IPS-11a (cell line): Measurements from ENCODE around the gene CPAMD8.
"Not testable (repeated sequence)": the region's sequence is repeated elsewhere in the genome, so short reads cannot be mapped to it uniquely, and the experiment has no call there.

Experiments
- H3K4me3 ChIP-seq: one replicate; pipeline ENCODE4 v1.5.1; 2013; ENCODE audit warnings: low read depth, low read length, control low read depth

Gene CPAMD8

DNA sequence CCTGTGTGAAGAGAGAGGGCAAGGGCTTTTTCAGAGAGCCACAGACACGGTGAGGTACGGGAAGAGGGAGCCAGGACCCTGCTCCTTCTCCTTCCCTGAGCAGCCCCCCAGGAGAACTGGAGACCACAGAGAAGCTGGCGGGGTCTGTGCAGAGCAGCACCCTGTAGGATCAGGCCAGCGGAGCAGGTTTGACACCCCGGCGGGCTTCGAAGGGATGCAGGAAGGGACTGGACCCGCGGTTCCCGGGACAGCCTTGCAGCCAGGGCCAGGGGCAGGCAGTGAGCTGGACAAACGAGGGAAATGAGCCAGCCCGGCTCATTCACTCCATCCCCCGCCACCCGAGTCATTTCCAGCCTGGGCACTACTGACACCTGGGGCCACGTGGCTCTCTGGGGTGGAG, 22.2 kb downstream of the CPAMD8 start:
- H3K4me3 ChIP-seq: no peak overlapping the region

- H3K4me3 ChIP-seq: no peak overlapping the region
These were observed 24.2 kb downstream of the CPAMD8 start for GRCh38 chr19:17002455-17002854.

GRCh38 chr19:17001603-17002183, 24.9 kb downstream of the CPAMD8 start:
- no peak overlapping the region for H3K4me3 ChIP-seq

DNA sequence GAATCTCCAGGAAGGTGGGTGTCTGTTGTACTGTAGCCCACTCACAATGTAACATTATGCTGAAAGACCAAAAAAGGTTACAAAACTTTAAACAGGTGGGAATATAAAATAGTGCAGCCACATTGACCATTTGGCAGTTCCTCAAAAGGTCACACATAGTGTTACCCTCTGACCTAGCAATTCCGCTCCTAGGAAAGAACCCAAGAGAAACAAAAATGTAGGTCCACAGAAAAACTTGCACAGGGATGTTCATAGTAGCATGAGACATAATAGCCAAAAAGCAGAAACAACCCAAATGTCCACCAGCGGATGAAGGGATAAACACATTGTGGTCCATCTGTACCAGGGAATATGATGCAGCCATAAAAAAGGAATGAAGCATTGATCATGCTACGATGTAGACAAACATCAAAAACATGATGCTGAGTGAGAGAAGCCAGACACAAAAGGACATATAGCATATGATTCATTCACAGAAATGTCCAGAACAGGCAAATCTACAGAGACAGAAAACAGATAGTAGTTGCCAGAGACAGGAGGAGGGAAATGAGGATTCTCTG, 27.9 kb downstream of the CPAMD8 start:
- H3K4me3 ChIP-seq: no peak overlapping the region

GRCh38 chr19:16996838-16997490, 29.6 kb downstream of the CPAMD8 start:
- H3K4me3 ChIP-seq: not testable (repeated sequence)

DNA sequence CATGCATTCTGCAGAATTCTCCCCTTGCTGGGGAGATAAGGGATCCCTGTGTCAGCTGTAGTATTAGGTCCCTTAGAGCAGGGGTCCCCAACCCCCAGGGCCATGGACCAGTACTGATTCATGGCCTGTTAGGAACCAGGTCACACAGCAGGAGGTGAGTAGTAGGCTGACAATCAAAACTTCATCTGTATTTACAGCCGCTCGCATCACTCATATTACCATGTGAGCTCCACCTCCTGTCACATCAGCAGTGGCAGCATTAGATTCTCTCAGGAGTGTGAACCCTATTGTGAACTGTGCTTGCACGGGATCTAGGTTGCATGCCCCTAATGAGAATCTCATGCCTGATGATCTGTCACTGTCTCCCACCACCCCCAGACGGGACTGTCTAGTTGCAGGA, 37.9 kb downstream of the CPAMD8 start:
- H3K4me3 ChIP-seq: no peak overlapping the region

GRCh38 chr19:16985403-16985802, 41.2 kb downstream of the CPAMD8 start:
- no peak overlapping the region for H3K4me3 ChIP-seq

GRCh38 chr19:16982586-16982985, 44.0 kb downstream of the CPAMD8 start:
- not testable (repeated sequence) for H3K4me3 ChIP-seq

DNA sequence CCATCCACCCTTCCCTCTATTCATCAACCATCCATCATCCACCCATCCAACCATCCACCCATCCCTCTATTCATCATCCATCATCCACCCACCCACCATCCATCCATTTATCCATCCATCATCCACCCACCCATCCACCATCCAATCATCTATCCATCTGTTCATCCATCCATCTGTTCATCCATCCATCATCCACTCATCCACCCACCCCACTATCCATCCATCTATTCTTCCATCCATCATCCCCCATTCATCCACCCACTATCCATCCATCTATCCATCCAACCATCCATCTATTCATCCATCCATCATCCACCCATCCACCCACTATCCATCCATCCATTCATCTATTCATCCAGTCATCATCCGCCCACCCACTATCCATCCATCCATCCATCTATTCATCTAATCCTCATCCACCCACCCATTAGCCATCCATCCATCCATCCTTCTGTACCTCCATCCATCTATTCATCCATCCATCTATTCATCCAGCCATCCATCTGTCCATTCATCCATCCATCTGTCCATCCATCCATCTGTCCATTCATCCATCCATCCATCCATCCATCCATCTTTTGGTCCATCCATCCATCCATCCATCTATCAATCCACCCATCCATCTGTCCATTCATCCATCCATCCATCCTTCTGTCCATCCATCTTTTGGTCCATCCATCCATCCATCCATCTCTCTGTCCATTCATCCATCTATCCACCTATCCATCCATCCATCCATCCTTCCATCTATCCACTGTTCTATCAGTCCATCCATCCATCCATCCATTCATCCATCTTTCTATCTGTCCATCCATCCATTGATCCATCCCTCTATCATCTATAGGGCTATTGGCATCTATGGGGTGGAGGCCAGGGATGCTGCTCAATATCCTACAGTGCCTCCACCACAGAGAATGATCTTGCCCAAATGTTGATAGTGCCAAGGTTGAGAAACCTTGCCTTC, 47.5 kb downstream of the CPAMD8 start:
- no peak overlapping the region for H3K4me3 ChIP-seq

- no peak overlapping the region for H3K4me3 ChIP-seq
These were observed 48.5 kb downstream of the CPAMD8 start for GRCh38 chr19:16978156-16978555.

DNA sequence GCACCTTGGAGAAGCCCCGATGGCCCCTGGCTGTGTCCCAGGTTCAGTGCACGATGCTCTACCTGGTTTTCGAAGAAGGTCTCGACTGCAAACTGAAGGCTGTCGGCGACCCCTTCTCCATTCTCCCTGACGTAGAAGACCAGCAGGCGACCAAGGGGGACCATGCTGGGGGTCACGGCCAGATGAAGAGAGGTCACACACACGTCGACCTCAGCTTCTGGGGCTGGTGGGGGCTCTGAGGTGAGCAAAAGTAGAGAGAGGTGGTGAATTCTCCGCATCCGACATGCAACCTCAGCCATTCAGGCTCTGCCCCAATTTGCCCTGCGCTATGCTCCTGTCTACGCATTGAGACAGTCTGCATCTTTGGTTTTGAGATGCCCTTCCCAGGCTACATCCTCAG, 49.3 kb downstream of the CPAMD8 start:
- no peak overlapping the region for H3K4me3 ChIP-seq

- no peak overlapping the region for H3K4me3 ChIP-seq
These were observed 50.2 kb downstream of the CPAMD8 start for GRCh38 chr19:16976446-16976845.

DNA sequence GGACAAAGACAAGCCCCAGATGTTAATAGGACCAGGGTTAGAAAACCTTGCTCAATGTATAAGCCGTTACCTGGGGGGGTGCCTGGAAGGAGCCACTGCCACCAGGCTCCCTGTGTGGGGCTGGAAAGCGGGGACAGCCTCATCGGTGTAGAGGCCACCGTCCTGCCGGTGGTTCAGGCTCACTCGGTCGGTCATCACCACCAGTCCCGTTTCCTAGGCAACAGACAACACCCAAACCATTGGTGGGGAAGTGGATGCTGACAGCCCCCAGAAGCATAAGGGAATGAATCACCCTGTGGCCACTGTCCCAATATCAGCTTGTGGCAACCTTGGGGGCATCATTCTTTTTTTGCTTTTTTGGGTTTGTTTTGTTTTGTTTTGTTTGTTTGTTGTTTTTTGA, 55.8 kb downstream of the CPAMD8 start:
- no peak overlapping the region for H3K4me3 ChIP-seq

DNA sequence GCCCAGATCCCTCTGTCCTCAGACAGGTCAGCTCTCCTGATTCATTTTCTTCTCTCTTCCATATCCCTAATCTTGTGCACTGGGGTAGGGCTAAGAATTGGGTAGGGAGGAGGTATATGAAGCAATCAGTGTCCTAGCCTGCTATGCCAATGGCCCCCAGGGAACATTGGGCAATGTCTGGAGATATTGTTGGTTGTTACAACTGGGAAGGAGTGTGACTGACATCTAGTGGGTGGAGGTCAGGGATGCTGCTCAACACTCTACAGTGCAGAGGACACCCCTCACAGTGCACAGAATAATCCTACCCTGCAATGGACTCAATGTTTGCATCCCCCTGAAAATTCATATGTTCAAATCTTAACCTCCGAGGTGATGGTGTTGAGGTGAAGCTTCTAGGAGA, 57.5 kb downstream of the CPAMD8 start:
- H3K4me3 ChIP-seq: no peak overlapping the region

DNA sequence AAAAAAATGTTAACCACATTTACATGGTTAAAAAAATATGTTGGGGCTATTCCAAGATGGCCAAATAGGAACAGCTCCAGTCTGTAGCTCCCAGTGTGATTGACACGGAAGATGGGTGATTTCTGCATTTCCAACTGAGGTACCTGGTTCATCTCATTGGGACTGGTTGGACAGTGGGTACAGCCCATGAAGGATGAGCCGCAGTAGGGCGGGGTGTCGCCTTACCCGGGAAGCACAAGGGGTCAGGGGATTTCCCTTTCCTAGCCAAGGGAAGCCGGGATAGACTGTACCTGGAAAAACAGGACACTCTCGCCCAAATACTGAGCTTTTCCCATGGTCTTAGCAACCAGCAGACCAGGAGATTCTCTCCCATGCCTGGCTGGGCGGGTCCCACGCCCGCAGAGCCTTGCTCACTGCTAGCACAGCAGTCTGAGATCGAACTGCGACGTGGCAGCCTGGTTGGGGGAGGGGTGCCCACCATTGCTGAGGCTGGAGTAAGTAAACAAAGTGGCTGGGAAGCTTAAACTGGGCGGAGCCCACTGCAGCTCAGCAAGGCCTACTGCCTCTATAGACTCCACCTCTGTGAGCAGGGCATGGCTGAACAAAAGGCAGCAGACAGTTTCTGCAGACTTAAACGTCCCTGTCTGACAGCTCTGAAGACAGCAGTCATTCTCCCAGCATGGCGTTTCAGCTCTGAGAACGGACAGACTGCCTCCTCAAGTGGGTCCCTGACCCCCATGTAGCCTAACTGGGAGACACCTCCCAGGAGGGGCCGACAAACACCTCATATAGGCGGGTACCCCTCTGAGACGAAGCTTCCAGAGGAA, 65.4 kb downstream of the CPAMD8 start:
- not testable (repeated sequence) for H3K4me3 ChIP-seq

DNA sequence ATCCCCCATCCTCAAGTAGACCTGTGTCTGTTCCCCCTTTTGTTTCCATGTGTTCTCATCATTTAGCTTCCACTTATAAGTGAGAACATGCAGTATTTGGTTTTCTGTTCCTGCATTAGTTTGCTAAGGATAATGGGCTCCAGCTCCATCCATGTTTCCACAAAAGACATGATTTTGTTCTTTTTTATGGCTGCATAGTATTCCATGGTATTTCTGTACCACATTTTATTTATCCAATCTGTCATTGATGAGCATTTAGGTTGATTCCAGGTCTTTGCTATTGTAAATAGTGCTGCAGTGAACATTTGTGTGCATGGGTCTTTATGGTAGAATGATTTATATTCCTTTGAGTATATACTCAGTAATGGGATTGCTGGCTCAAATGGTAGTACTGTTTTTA, 68.3 kb downstream of the CPAMD8 start:
- not testable (repeated sequence) for H3K4me3 ChIP-seq

- H3K4me3 ChIP-seq: no peak overlapping the region
These were observed 68.8 kb downstream of the CPAMD8 start for GRCh38 chr19:16957855-16958254.

GRCh38 chr19:16957151-16957701, 69.4 kb downstream of the CPAMD8 start:
- no peak overlapping the region for H3K4me3 ChIP-seq

GRCh38 chr19:16955161-16955560, 71.4 kb downstream of the CPAMD8 start:
- no peak overlapping the region for H3K4me3 ChIP-seq

DNA sequence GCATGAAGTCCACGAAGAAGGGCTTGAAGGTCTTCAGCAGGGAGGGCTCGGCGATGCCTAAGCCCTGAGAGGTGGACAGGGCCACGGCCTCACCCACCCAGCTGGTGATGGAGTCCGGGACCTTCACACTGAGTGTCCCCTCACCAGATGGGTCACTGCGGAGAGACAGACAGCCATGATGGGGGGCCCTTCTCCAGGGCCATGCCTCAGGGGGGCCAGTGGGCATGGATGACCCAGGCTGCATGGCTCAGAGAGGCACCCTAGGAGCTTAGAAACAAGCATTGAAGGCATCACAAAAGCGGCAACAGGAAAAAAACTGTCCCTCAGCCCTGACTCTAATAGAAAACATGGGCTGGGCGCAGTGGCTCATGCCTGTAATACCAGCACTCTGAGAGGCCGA, 74.6 kb downstream of the CPAMD8 start:
- no peak overlapping the region for H3K4me3 ChIP-seq
